HFFc6 (cell line): ENCODE results near the gene CCDC148. TPM values are rescaled to one million over a fixed set of nuclear protein-coding genes. Genes with fewer than 3 reads are reported as not detected.
"Not testable (repeated sequence)": the region's sequence is repeated elsewhere in the genome, so short reads cannot be mapped to it uniquely, and the experiment has no call there.

Source experiments
- DNase-seq: peaks from one replicate; pipeline ENCODE4 v3.0.0-alpha.2; 2018
- H3K27ac Mint-ChIP-seq: 2 replicates; pipeline ENCODE4 v1.8.0; 2020; ENCODE audit warnings: mild to moderate bottlenecking, mixed read lengths
- H3K27me3 Mint-ChIP-seq: 2 replicates; pipeline ENCODE4 v1.8.0; 2021; ENCODE audit warnings: mild to moderate bottlenecking, moderate library complexity, mixed read lengths; ENCODE audit not compliant: insufficient read depth
- H3K36me3 Mint-ChIP-seq: 2 replicates; pipeline ENCODE4 v1.8.0; 2021; ENCODE audit warnings: low read depth, mixed read lengths
- H3K4me1 Mint-ChIP-seq: 2 replicates; pipeline ENCODE4 v1.8.0; 2020; ENCODE audit warnings: low read depth, mixed read lengths
- H3K4me3 Mint-ChIP-seq: 2 replicates; pipeline ENCODE4 v1.8.0; 2020; ENCODE audit warnings: mild to moderate bottlenecking, moderate library complexity, mixed read lengths
- H3K9me3 Mint-ChIP-seq: 2 replicates; pipeline ENCODE4 v1.8.0; 2020; ENCODE audit warnings: mild to moderate bottlenecking, mixed read lengths
- CTCF ChIP-seq: fragments of 200-600 bp; sonication (generic); IDR thresholded peaks from 2 replicates; pipeline ENCODE4 v1.5.0; 2021; ENCODE audit warnings: antibody characterized with exemption, mild to moderate bottlenecking
- total RNA-seq, 6 experiments: library from RNA; stranded (reverse); fragmentation: NEBNext Ultra II Directional; extraction: Animal tissue kit (Norgen Biotek cat#: 25700); gene quantifications; 2 replicates in 1 of 6; 3 replicates in 5 of 6; pipeline ENCODE4 v1.2.3, GENCODE V29; 2021

Gene CCDC148
- total RNA-seq, 6 experiments from 2014 or later: 0.66 to 1.3 (median 0.84) TPM

- no peak for DNase-seq
- H3K27me3 Mint-ChIP-seq: peaks cover 3% of the 10 kb centered on the region
- no peaks in the 10 kb centered on the region for H3K36me3 Mint-ChIP-seq
- no peaks in the 10 kb centered on the region for H3K4me1 Mint-ChIP-seq
- no peak overlapping the region for H3K27ac Mint-ChIP-seq
- TF ChIP-seq CTCF: no peak
- no peaks in the 10 kb centered on the region for H3K9me3 Mint-ChIP-seq
- H3K4me3 Mint-ChIP-seq: no peak overlapping the region
Measured at GRCh38 chr2:158339513-158339912, 117.0 kb downstream of the CCDC148 start.

- Mint-ChIP-seq H3K27ac (no peak overlapping the region), H3K4me3 (no peak overlapping the region), H3K27me3 (peaks cover 3% of the 10 kb centered on the region; the same call in 1 of the 2 replicates), H3K4me1 (no peaks in the 10 kb centered on the region), H3K36me3 (peaks cover 6% of the 10 kb centered on the region; the same call in 1 of the 2 replicates), H3K9me3 (peaks cover 14% of the 10 kb centered on the region)
- no peak for DNase-seq
- TF ChIP-seq CTCF: no peak
Measured at GRCh38 chr2:158337018-158337417, 119.5 kb downstream of the CCDC148 start.

- H3K4me1 Mint-ChIP-seq, DNase-seq, H3K4me3 Mint-ChIP-seq, H3K27me3 Mint-ChIP-seq, H3K27ac Mint-ChIP-seq: not testable (repeated sequence)
- Mint-ChIP-seq H3K9me3 (peaks cover 31% of the 10 kb centered on the region), H3K36me3 (peaks cover 13% of the 10 kb centered on the region; the same call in 1 of the 2 replicates)
Measured at GRCh38 chr2:158331799-158332198, 124.8 kb downstream of the CCDC148 start.

- Mint-ChIP-seq H3K27ac (no peak overlapping the region), H3K27me3 (no peaks in the 10 kb centered on the region; the same call in 1 of the 2 replicates), H3K4me1 (peaks cover 12% of the 10 kb centered on the region), H3K9me3 (peaks cover 8% of the 10 kb centered on the region), H3K36me3 (peaks cover 3% of the 10 kb centered on the region; the same call in 1 of the 2 replicates), H3K4me3 (no peak overlapping the region)
- DNase-seq: no peak
- TF ChIP-seq CTCF: no peak
Measured at GRCh38 chr2:158325782-158326340, 130.7 kb downstream of the CCDC148 start.

- TF ChIP-seq CTCF: no peak
- Mint-ChIP-seq H3K4me3 (no peak overlapping the region), H3K27ac (no peak overlapping the region), H3K9me3 (peaks cover 4% of the 10 kb centered on the region; the same call in 1 of the 2 replicates), H3K36me3 (no peaks in the 10 kb centered on the region), H3K4me1 (peaks cover 13% of the 10 kb centered on the region), H3K27me3 (no peaks in the 10 kb centered on the region)
- peak; percentile 44 for DNase-seq
Measured at GRCh38 chr2:158325031-158325781, 131.3 kb downstream of the CCDC148 start.

- TF ChIP-seq CTCF: no peak
- Mint-ChIP-seq H3K27ac (no peak overlapping the region), H3K9me3 (peaks cover 4% of the 10 kb centered on the region; the same call in 1 of the 2 replicates), H3K36me3 (no peaks in the 10 kb centered on the region), H3K4me3 (no peak overlapping the region), H3K27me3 (no peaks in the 10 kb centered on the region), H3K4me1 (peaks cover 13% of the 10 kb centered on the region)
- no peak for DNase-seq
Measured at GRCh38 chr2:158323381-158323780, 133.2 kb downstream of the CCDC148 start.
